Measurements from ENCODE around the gene ZRANB2. TPM values are rescaled to one million over a fixed set of nuclear protein-coding genes. Genes with fewer than 3 reads are reported as not detected.

Gene ZRANB2, protein sequence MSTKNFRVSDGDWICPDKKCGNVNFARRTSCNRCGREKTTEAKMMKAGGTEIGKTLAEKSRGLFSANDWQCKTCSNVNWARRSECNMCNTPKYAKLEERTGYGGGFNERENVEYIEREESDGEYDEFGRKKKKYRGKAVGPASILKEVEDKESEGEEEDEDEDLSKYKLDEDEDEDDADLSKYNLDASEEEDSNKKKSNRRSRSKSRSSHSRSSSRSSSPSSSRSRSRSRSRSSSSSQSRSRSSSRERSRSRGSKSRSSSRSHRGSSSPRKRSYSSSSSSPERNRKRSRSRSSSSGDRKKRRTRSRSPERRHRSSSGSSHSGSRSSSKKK
- 100 to 1,000 TPM in 5 of 8 experiments, 10 to 100 TPM in 3; 84.9 to 155 (median 111) TPM for total RNA-seq

DNA sequence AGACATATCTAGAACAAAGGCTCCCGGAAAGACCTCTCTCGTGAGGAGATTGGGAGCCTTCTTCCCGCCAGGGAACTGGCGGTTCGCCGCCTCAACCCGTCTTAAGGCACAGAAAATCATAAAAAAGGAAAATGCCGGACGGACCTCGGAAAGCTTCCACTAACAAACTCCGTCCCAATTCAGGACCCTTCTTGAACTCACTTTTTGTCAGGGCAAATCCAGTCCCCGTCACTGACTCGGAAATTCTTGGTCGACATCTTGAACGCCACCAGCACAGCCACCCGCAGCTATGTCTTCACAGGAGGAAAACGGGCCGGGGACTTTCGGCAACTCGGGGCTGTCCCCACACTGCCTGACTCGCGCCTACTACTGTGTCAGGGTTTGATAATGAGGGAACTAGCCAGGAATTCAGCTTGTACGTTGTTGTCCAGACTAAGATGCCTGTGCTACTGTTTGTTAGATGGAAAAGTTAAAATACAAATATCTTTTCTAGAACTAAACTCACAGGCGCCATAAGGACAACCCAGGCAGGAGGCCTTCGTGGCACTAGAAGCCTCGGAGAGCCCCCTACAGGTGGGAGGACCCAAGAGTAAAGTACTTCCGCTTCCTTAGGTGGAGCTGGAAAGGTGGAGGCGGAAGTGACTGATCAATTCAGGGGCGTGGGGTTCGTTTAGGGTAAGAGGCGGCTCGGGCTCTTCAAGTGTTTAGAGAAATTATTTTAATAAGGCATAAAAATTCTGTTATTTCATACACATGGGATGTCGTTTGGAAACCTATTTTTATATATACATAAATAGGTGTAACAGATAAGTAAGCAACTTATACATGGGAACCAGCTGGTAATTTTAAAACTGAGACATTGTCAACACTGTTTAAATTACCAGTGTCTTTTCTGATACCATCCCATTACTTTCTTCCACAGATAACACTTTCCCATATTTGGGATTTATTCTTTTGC lies at the start of gene ZRANB2:
Gene ZRANB2 (minus strand): TSS at position 297 of the 958 bp plus-strand sequence. CDS start 40 bp downstream, at position 257.
- peak within 1 kb of the TSS; percentile 90 to 98 for H3K27ac ChIP-seq
- 0 to 5% (median 0%) methylated on average over 1 to 23 of the region's 33 CpGs for WGBS, 10 experiments
- H3K4me1 ChIP-seq (replicated peaks in 1 of 2) = peaks cover 17 to 20% of the 10 kb centered on the region in 2 donors
- H3K4me3 ChIP-seq = peak within 1 kb of the TSS; percentile 73 to 90 (median 76)
- ATAC-seq (replicated peaks in 6 of 8) = peak; percentile 94 to 97 (median 96)
- in situ Hi-C loops (cut with MboI; ENCODE audit: low pct_unique_long_range_greater_than_20kb in 2 of 9, low sequenced_read_pairs in 9 of 9, unreplicated experiment in 9 of 9) = loop anchor here in 1 of 9 experiments (25.0 kb wide), 1 partner anchor 456 kb away; no protein-coding TSS in a partner anchor

DNA sequence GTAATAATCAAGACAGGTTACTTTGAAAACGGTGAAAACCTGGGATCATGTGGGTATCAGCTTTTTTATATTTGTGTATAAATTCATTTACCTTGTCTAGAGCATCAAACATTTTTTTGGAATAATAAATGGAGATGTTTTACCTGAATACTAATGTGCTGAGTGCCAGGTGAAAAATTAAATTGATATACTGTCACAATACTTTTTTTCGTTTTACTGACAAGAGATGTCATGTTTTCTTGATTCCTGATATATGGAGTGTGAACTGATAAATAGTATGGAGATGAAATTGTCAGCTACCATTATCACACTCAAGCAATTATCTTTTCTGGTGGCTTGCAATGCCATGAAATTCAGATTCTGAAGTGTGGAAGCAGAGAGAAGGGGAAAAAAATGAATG lies 47.2 kb upstream of the ZRANB2 start:
- WGBS, 10 experiments = 0 to 89% (median 64%) methylated on average over 1 to 2 of the region's 2 CpGs; no CpG with 5 or more reads in 1 of the 10 experiments
- H3K27ac ChIP-seq = no peak overlapping the region
- H3K4me3 ChIP-seq = no peak overlapping the region
- in situ Hi-C loops (cut with MboI; ENCODE audit: low pct_unique_long_range_greater_than_20kb in 2 of 9, low sequenced_read_pairs in 9 of 9, unreplicated experiment in 9 of 9) = no loop called here
- H3K4me1 ChIP-seq (replicated peaks in 1 of 2) = no peaks in the 10 kb centered on the region
- no peak for ATAC-seq (replicated peaks in 6 of 8)

DNA sequence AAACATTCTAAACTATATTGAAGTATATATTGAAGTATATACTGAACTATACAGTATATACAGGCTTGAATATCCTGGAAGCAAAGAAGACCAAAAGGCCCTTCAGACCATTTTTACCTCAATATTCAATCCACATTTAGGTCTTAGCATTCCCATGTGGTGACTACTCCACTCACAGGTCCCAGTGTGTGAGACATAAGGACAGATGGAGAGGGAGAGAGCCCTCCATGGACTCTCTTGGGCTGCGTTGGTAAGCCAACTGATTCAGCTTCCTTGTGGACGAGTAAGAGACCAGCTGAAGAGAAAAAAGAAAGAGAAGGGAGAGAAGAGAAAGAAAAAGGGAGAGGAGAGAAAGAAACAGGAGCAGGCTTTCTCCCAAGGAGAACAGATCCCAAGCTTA lies 37.3 kb upstream of the ZRANB2 start:
- H3K4me3 ChIP-seq = no peak overlapping the region
- in situ Hi-C loops (cut with MboI; ENCODE audit: low pct_unique_long_range_greater_than_20kb in 2 of 9, low sequenced_read_pairs in 9 of 9, unreplicated experiment in 9 of 9) = no loop called here
- H3K27ac ChIP-seq = no peak overlapping the region
- 11 to 86% (median 56%) methylated on average over 1 to 2 of the region's 2 CpGs; no CpG with 5 or more reads in 1 of the 10 experiments for WGBS, 10 experiments
- H3K4me1 ChIP-seq (replicated peaks in 1 of 2) = no peaks in the 10 kb centered on the region
- ATAC-seq (replicated peaks in 6 of 8) = no peak

DNA sequence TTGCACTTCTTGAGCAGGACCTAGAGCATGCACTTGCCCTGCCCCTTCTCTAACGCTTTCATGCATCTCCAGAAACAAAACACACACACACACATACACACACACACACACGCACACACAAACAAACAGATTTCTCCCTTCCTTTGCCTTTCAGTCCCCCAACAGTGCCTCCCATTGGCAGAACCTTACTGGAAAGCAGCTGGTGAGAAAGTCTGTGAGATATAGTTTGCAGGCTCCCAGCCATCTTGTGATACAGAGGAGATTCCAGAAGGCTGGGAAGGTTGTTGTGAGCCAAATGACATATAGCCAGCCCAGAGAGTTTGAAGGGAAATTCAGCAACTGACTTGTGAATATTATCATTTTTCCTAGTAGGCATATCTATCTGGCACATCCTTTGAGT lies 35.9 kb upstream of the ZRANB2 start:
- no peak for ATAC-seq (replicated peaks in 6 of 8)
- Histone ChIP-seq H3K27ac (no peak overlapping the region), H3K4me1 (replicated peaks in 1 of 2) (no peaks in the 10 kb centered on the region), H3K4me3 (no peak overlapping the region)
- 20 to 88% (median 67%) methylated on average over 1 to 2 of the region's 2 CpGs; no CpG with 5 or more reads in 5 of the 10 experiments for WGBS, 10 experiments
- in situ Hi-C loops (cut with MboI; ENCODE audit: low pct_unique_long_range_greater_than_20kb in 2 of 9, low sequenced_read_pairs in 9 of 9, unreplicated experiment in 9 of 9) = no loop called here

DNA sequence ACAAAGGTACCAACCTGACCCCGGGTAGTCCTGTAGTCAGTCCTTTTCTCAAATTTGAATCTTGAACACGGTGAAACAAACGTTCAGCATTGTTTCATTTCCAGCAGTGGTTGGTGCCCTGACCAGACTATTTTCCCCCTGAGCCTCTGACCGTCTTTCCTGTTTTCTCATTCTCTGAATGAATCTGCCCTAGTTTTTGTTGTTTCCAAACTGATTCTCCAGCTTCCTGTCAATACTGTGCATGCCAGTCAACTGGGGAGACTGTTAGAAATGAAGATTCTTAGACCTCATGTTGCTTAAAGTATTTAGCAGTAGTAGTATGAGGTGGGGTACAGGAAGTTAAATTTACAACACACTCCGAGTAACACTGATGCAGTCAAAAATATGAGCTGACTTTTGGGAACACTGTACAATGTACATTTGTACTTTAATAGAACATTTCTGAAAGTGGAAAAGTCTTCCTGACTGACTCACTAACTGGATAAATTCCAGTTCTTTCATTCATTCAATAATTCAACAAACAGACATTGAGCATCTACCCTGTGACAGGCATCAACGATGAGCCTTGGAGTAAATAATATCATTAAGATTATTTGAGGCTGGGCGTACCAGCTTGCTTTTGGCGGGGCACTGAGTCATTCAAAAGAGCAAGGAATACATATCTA lies 26.0 kb upstream of the ZRANB2 start:
- Histone ChIP-seq H3K4me1 (replicated peaks in 1 of 2) (no peaks in the 10 kb centered on the region), H3K27ac (no peak overlapping the region), H3K4me3 (no peak overlapping the region)
- in situ Hi-C loops (cut with MboI; ENCODE audit: low pct_unique_long_range_greater_than_20kb in 2 of 9, low sequenced_read_pairs in 9 of 9, unreplicated experiment in 9 of 9) = no loop called here
- WGBS, 10 experiments = 53 to 100% (median 87%) methylated on average over 1 to 8 of the region's 8 CpGs
- peak in 1 of 8 experiments; percentile 42 for ATAC-seq (replicated peaks in 6 of 8)

DNA sequence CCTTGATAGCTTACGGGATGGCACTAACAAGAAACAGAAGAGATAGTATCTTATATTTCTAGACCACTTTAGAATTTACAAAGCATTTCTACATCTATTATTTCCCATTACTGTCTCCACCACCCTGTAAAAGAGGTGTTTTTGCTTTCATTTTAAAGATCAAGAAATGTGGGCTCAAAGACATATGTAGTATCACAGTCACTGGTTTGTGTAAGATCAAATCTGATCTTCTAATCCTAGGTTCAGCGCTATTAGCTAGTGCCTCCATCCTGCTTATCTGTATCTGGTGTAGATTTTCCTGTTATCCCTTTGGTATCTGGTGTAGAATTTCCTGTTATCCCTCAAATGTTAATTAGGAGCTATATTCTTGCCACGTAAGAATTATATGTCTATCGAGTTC lies 23.6 kb upstream of the ZRANB2 start:
- no peaks in the 10 kb centered on the region for H3K4me1 ChIP-seq (replicated peaks in 1 of 2)
- H3K27ac ChIP-seq = no peak overlapping the region
- H3K4me3 ChIP-seq = no peak overlapping the region
- WGBS, 10 experiments = 75 to 100% (median 92%) methylated on average over 1 to 4 of the region's 4 CpGs; no CpG with 5 or more reads in 1 of the 10 experiments
- in situ Hi-C loops (cut with MboI; ENCODE audit: low pct_unique_long_range_greater_than_20kb in 2 of 9, low sequenced_read_pairs in 9 of 9, unreplicated experiment in 9 of 9) = no loop called here
- ATAC-seq (replicated peaks in 6 of 8) = no peak

DNA sequence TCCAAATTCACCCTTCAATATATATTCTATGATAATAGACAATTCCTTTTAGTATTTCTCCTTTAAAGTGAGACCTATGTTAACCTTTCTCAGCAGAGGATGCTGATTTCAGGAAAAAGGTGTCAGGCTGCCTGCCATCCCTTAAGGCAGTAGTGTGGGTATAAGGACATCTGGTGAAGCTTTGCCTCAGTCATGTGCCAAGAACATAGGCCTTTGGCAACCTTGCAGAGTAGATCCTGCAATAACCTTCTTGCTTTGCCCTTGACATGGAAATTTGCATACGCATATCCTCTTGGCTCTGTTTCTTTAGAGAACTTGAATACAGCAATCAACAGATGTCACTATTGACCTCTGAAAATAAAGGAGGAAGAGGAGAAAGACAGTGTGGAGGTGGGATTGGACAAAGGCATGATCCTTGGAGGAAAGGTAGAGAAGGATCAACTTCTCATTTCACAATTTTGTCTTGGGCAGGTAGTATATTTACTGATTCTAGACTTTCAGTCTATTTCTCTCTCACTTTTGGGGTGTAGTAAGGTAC lies 21.1 kb upstream of the ZRANB2 start:
- Histone ChIP-seq H3K4me1 (replicated peaks in 1 of 2) (peaks cover 0 to 4% of the 10 kb centered on the region in 2 donors), H3K27ac (no peak overlapping the region), H3K4me3 (no peak overlapping the region)
- in situ Hi-C loops (cut with MboI; ENCODE audit: low pct_unique_long_range_greater_than_20kb in 2 of 9, low sequenced_read_pairs in 9 of 9, unreplicated experiment in 9 of 9) = no loop called here
- WGBS, 10 experiments = 33 to 100% (median 88%) methylated on average over 1 of the region's 1 CpG; no CpG with 5 or more reads in 5 of the 10 experiments
- ATAC-seq (replicated peaks in 6 of 8) = peak in 1 of 8 experiments; percentile 47

DNA sequence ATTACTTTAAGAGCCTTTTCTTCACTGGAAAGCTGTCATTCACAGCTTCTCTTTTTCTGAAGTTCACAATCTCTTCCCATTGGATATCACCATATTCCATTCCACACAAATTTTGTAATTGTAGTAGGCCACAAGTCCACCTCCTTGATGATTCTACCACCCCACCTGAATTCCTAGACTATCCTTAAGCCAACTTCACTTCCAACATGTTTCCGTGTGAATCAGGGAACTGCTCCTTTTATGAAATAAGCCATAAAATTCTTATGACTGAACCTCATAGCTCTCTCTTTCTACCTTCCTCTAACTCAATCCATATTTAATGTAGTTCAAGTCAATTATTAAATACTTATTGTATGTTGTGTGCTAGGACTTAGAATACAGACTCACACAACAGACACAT lies 16.6 kb upstream of the ZRANB2 start:
- H3K4me1 ChIP-seq (replicated peaks in 1 of 2) = peaks cover 0 to 4% of the 10 kb centered on the region in 2 donors
- in situ Hi-C loops (cut with MboI; ENCODE audit: low pct_unique_long_range_greater_than_20kb in 2 of 9, low sequenced_read_pairs in 9 of 9, unreplicated experiment in 9 of 9) = loop anchor here in 1 of 9 experiments (25.0 kb wide), 1 partner anchor 440 kb away; no protein-coding TSS in a partner anchor
- no peak overlapping the region for H3K4me3 ChIP-seq
- no peak for ATAC-seq (replicated peaks in 6 of 8)
- H3K27ac ChIP-seq = no peak overlapping the region
- 73 to 100% (median 92%) methylated on average over 1 of the region's 1 CpG; no CpG with 5 or more reads in 3 of the 10 experiments for WGBS, 10 experiments

DNA sequence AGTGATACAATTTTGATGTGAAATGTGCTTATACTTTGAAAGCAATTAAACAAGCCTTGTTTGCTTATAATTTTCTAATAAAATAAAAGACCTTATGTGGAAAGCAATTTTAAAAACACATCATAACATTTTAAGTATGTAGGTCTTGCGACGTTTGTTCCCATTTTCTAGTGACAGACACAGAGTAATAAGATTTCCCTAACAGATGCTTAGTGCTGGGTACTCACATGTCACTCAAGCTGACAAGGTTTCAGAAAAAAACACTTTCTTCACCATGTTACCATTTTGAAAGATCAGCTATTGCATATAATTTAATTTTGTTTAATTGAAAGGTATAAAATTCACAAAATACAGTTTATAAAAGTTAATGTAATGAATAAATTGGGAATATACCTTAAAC lies 14.1 kb upstream of the ZRANB2 start:
- H3K4me1 ChIP-seq (replicated peaks in 1 of 2) = peaks cover 0 to 8% of the 10 kb centered on the region in 2 donors
- no peak overlapping the region for H3K4me3 ChIP-seq
- WGBS, 10 experiments = 67 to 100% (median 94%) methylated on average over 1 to 2 of the region's 2 CpGs; no CpG with 5 or more reads in 1 of the 10 experiments
- H3K27ac ChIP-seq = no peak overlapping the region
- in situ Hi-C loops (cut with MboI; ENCODE audit: low pct_unique_long_range_greater_than_20kb in 2 of 9, low sequenced_read_pairs in 9 of 9, unreplicated experiment in 9 of 9) = loop anchor here in 1 of 9 experiments (25.0 kb wide), 1 partner anchor 442 kb away; no protein-coding TSS in a partner anchor
- ATAC-seq (replicated peaks in 6 of 8) = no peak

DNA sequence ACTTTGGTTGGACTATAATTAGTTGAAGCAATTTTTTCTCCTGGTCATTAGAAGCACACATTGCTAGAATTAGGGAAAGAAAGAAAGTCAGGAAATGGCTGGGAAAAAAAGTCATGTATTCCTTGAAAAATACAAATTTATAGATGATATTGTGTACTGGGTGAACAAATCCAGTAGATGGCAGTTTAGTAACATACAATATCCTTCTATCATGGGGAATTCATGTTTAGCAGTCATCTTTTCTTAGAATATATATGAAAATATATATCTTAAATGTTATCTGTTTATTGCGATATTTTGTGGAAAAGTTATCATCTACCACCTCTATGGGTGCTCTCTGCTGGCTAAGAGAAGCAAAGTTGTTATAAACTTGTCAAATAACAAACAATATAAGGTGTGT lies 13.1 kb upstream of the ZRANB2 start:
- ATAC-seq (replicated peaks in 6 of 8) = peak in 4 of 8 experiments; percentile 19 to 54 (median 48)
- no peak overlapping the region for H3K27ac ChIP-seq
- H3K4me1 ChIP-seq (replicated peaks in 1 of 2) = peaks cover 0 to 8% of the 10 kb centered on the region in 2 donors
- in situ Hi-C loops (cut with MboI; ENCODE audit: low pct_unique_long_range_greater_than_20kb in 2 of 9, low sequenced_read_pairs in 9 of 9, unreplicated experiment in 9 of 9) = loop anchor here in 1 of 9 experiments (25.0 kb wide), 1 partner anchor 443 kb away; no protein-coding TSS in a partner anchor
- 0 to 100% (median 20%) methylated on average over 1 of the region's 1 CpG; no CpG with 5 or more reads in 2 of the 10 experiments for WGBS, 10 experiments
- H3K4me3 ChIP-seq = no peak overlapping the region

DNA sequence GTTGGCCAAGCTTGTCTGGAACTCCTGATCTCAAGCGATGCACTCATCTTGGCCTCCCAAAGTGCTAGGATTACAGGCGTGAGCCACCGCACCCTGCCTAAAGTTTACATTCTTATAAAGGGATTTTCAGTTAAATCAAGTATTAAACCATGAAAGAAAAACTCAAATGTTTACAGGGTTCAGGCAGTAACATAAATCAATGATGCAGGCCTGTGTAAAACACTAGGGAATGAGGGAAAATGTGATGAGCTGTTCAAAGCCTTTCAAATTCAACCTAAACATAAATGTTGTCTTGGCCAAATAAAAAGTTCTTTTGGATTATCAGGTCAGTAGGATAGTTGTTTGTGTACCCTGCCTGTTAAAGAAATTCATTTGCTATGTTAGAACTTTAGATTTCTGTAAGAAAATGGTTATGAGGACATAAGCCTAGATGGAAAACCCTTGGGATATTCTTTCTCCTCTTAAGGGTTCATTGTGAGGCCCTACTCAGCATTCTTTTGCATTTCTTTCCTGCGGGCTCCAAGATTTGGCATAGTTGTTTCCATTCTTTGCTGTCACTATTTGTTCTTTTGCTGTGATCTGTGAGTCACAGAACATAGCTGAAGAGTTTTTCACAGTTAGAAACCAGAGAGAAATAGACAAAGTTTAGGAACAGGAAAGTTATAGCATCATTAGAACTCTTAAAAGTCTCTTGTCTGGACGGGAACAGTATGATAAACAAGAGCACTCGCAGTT lies 8.9 kb upstream of the ZRANB2 start:
- Histone ChIP-seq H3K4me3 (no peak overlapping the region), H3K4me1 (replicated peaks in 1 of 2) (peaks cover 0 to 4% of the 10 kb centered on the region in 2 donors), H3K27ac (no peak overlapping the region)
- 0 to 100% (median 68%) methylated on average over 1 to 6 of the region's 6 CpGs for WGBS, 10 experiments
- ATAC-seq (replicated peaks in 6 of 8) = peak in 5 of 8 experiments; percentile 16 to 65 (median 57)
- in situ Hi-C loops (cut with MboI; ENCODE audit: low pct_unique_long_range_greater_than_20kb in 2 of 9, low sequenced_read_pairs in 9 of 9, unreplicated experiment in 9 of 9) = loop anchor here in 1 of 9 experiments (25.0 kb wide), 1 partner anchor 448 kb away; no protein-coding TSS in a partner anchor

All from motor neuron (in vitro differentiated cells).